Measurements from ENCODE around the gene MTA1. TPM values are rescaled to one million over a fixed set of nuclear protein-coding genes. Genes with fewer than 3 reads are reported as not detected.

MTA1 gene
- total and polyA plus RNA-seq, 10 of the 15 experiments (the other 5 are each of a cell fraction or from before 2014, with no cell fraction given) = 0.14 to 162 (median 30.6) TPM

- ChIA-PET RAD21 (ENCODE audit: unreplicated experiment) (no interaction called here), CTCF (no interaction called here), POLR2A (no interaction called here), SMC1A (ENCODE audit: uncharacterized antibody, unreplicated experiment) (no interaction called here)
- Histone ChIP-seq H3K36me3 (ENCODE audit: control insufficient read depth in 2 of 2, insufficient read depth in 2 of 2, low read length in 1 of 2) (no peaks in the 10 kb centered on the region; a peak in 1 of 4 replicates), H3K79me2 (ENCODE audit: control insufficient read depth, insufficient read depth, low read length) (peaks cover 5% of the 10 kb centered on the region), H3K27me3 (replicated peaks in 1 of 2; ENCODE audit: control insufficient read depth in 2 of 2, insufficient read depth in 2 of 2, low read length in 1 of 2) (no peaks in the 10 kb centered on the region), H3K4me1 (ENCODE audit: control insufficient read depth, insufficient read depth, low read length) (peaks cover 7% of the 10 kb centered on the region), H4K20me1 (ENCODE audit: control insufficient read depth, insufficient read depth) (no peaks in the 10 kb centered on the region), H3K9ac (ENCODE audit: control insufficient read depth, insufficient read depth, low read length) (no peak overlapping the region), H2AFZ (ENCODE audit: control insufficient read depth, low read depth, low read length) (no peak overlapping the region), H3K27ac (ENCODE audit: control insufficient read depth, insufficient read depth) (no peak overlapping the region), H3K9me3 (replicated peaks; ENCODE audit: control insufficient read depth, insufficient read depth, low read length) (no peaks in the 10 kb centered on the region), H3K4me2 (ENCODE audit: control insufficient read depth, insufficient read depth) (no peak overlapping the region), H3K4me3 (no peak overlapping the region)
- TF ChIP-seq SIN3A (IDR thresholded peaks at IDR 0.05; ENCODE audit: low read depth, low read length) (no peak), IRF3 (IDR thresholded peaks at IDR 0.05) (no peak), SUZ12 (IDR thresholded peaks at IDR 0.05; ENCODE audit: unreplicated experiment) (no peak), SMC3 (IDR thresholded peaks at IDR 0.05; ENCODE audit: borderline replicate concordance, low read length) (no peak), JUNB (IDR thresholded peaks at IDR 0.05) (no peak), NKRF (conservative IDR thresholded peaks at IDR 0.05) (no peak), YY1 (IDR thresholded peaks at IDR 0.05; ENCODE audit: low read depth, low read length) (no peak), E2F4 (IDR thresholded peaks at IDR 0.05; ENCODE audit: low read depth, low read length) (no peak), JUND (IDR thresholded peaks at IDR 0.05; ENCODE audit: low read depth, low read length) (no peak), EZH2 (IDR thresholded peaks at IDR 0.05; ENCODE audit: borderline replicate concordance, control insufficient read depth, low read depth, low read length) (no peak), ATF3 (IDR thresholded peaks at IDR 0.05; ENCODE audit: borderline replicate concordance, extremely low read depth, low read depth, low read length) (no peak), RELB (IDR thresholded peaks at IDR 0.05; ENCODE audit: low read depth) (no peak), ESRRA (IDR thresholded peaks at IDR 0.05; ENCODE audit: low read length) (no peak), CREB1 (IDR thresholded peaks at IDR 0.05; ENCODE audit: low read depth) (no peak), PBX3 (IDR thresholded peaks at IDR 0.05; ENCODE audit: insufficient replicate concordance, low read depth, low read length) (no peak), PAX8 (IDR thresholded peaks at IDR 0.05) (no peak)
- in situ Hi-C loops (cut with MboI) = no loop called here
- DNase-seq (ENCODE audit: low read depth, low spot score) (no peak), FAIRE-seq (no peak), ATAC-seq (no peak)
- intact Hi-C loops (cut with micrococcal nuclease; ENCODE audit: unreplicated experiment) = no loop called here
- no TSS peak for BruUV-seq (replicated peaks)
- WGBS (ENCODE audit: insufficient coverage, insufficient replicate concordance, low lambda C conversion rate, missing lambda C conversion rate) = 92% methylated on average over 18 of the region's 18 CpGs
Measured at GRCh38 chr14:105495101-105495989, 75.7 kb downstream of the MTA1 start.
